ENCODE data around the gene GPBP1L1.

Gene GPBP1L1

GRCh38 chr1:45644661-45645060 lies 41.7 kb downstream of the GPBP1L1 start:
- H4K20me1 ChIP-seq (ENCODE audit: control insufficient read depth, insufficient read depth, low read depth, low read length), result 0 out of 2 replicates have a peak, but pooled peaks cover 7% of the 10 kb centered on the region
- H3K4me1 ChIP-seq (ENCODE audit: control insufficient read depth, low read length), result peaks cover 49% of the 10 kb centered on the region
- no peaks in the 10 kb centered on the region for H3K9me2 ChIP-seq (replicated peaks; ENCODE audit: control insufficient read depth, low read length)
- peak overlapping the region; percentile 55 for H3K4me3 ChIP-seq (ENCODE audit: low read length)
- TF ChIP-seq CTCF (IDR thresholded peaks at IDR 0.05; ENCODE audit: low read depth, low read length, poor library complexity, severe bottlenecking) (no peak), EZH2phosphoT487 (IDR thresholded peaks at IDR 0.05; ENCODE audit: borderline replicate concordance, low read length) (no peak)
- peaks cover 69% of the 10 kb centered on the region for H3K79me2 ChIP-seq (ENCODE audit: control insufficient read depth, low read length)
- H3K36me3 ChIP-seq (ENCODE audit: control insufficient read depth, low read length), result peaks cover 72% of the 10 kb centered on the region
- H3K27me3 ChIP-seq (ENCODE audit: control insufficient read depth, low read length), result no peaks in the 10 kb centered on the region
- H3K4me2 ChIP-seq (ENCODE audit: low read length), result peak overlapping the region; percentile 71
- H3K9me3 ChIP-seq (ENCODE audit: control insufficient read depth, insufficient read depth, low read length), result no peaks in the 10 kb centered on the region
- H3K27ac ChIP-seq (ENCODE audit: low read depth, low read length), result peak overlapping the region; percentile 77
- H3F3A ChIP-seq (ENCODE audit: control insufficient read depth, insufficient read depth), result peaks cover 21% of the 10 kb centered on the region

GRCh38 chr1:45643978-45644377 lies 42.4 kb downstream of the GPBP1L1 start:
- Histone ChIP-seq H3F3A (ENCODE audit: control insufficient read depth, insufficient read depth) (peaks cover 19% of the 10 kb centered on the region), H3K27ac (ENCODE audit: low read depth, low read length) (peak overlapping the region; percentile 77), H3K4me1 (ENCODE audit: control insufficient read depth, low read length) (peaks cover 49% of the 10 kb centered on the region), H3K9me2 (replicated peaks; ENCODE audit: control insufficient read depth, low read length) (no peaks in the 10 kb centered on the region), H3K79me2 (ENCODE audit: control insufficient read depth, low read length) (peaks cover 64% of the 10 kb centered on the region), H3K27me3 (ENCODE audit: control insufficient read depth, low read length) (no peaks in the 10 kb centered on the region), H3K9me3 (ENCODE audit: control insufficient read depth, insufficient read depth, low read length) (no peaks in the 10 kb centered on the region), H3K4me2 (ENCODE audit: low read length) (peak overlapping the region; percentile 71), H3K36me3 (ENCODE audit: control insufficient read depth, low read length) (peaks cover 70% of the 10 kb centered on the region), H3K4me3 (ENCODE audit: low read length) (peak overlapping the region; percentile 55; the same call in 1 of the 2 replicates), H4K20me1 (ENCODE audit: control insufficient read depth, insufficient read depth, low read depth, low read length) (0 out of 2 replicates have a peak, but pooled peaks cover 7% of the 10 kb centered on the region)
- TF ChIP-seq EZH2phosphoT487 (IDR thresholded peaks at IDR 0.05; ENCODE audit: borderline replicate concordance, low read length), result no peak
- TF ChIP-seq CTCF (IDR thresholded peaks at IDR 0.05; ENCODE audit: low read depth, low read length, poor library complexity, severe bottlenecking), result no peak

DNA sequence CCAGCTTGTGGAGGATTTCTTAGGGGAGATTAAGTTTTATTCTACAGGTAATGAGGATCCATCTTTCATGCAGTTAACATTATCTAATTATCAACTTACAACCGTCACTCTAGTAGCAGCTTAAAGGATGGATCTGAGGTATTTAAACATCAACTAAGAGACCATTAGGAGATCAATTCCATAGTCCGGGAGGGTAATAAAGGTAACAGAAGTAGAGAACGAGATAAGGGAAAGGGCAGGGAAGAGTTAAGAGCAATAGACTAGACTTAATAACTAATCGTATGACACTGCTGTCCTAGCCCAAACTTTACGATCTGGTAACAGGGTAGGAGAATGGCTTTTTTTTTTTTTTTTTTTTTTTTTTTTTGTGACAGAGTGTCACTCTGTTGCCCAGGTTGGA lies 43.0 kb downstream of the GPBP1L1 start:
- Histone ChIP-seq H3K4me1 (ENCODE audit: control insufficient read depth, low read length) (peaks cover 47% of the 10 kb centered on the region), H4K20me1 (ENCODE audit: control insufficient read depth, insufficient read depth, low read depth, low read length) (0 out of 2 replicates have a peak, but pooled peaks cover 7% of the 10 kb centered on the region), H3K9me3 (ENCODE audit: control insufficient read depth, insufficient read depth, low read length) (no peaks in the 10 kb centered on the region), H3K27me3 (ENCODE audit: control insufficient read depth, low read length) (no peaks in the 10 kb centered on the region), H3K79me2 (ENCODE audit: control insufficient read depth, low read length) (peaks cover 57% of the 10 kb centered on the region), H3K27ac (ENCODE audit: low read depth, low read length) (no peak overlapping the region), H3K36me3 (ENCODE audit: control insufficient read depth, low read length) (peaks cover 71% of the 10 kb centered on the region), H3K4me2 (ENCODE audit: low read length) (no peak overlapping the region), H3K4me3 (ENCODE audit: low read length) (no peak overlapping the region), H3F3A (ENCODE audit: control insufficient read depth, insufficient read depth) (peaks cover 19% of the 10 kb centered on the region), H3K9me2 (replicated peaks; ENCODE audit: control insufficient read depth, low read length) (no peaks in the 10 kb centered on the region)
- no peak for TF ChIP-seq EZH2phosphoT487 (IDR thresholded peaks at IDR 0.05; ENCODE audit: borderline replicate concordance, low read length)
- no peak for TF ChIP-seq CTCF (IDR thresholded peaks at IDR 0.05; ENCODE audit: low read depth, low read length, poor library complexity, severe bottlenecking)

All from DOHH2 (cell line).